Measurements from ENCODE around the gene PRDX5. TPM values are rescaled to one million over a fixed set of nuclear protein-coding genes. Genes with fewer than 3 reads are reported as not detected.
A peak's percentile ranks its signal among the peaks of the same experiment; 100 is the strongest.

The PRDX5 gene
- total and polyA plus RNA-seq, 2 donors, result 222 to 286 TPM

DNA sequence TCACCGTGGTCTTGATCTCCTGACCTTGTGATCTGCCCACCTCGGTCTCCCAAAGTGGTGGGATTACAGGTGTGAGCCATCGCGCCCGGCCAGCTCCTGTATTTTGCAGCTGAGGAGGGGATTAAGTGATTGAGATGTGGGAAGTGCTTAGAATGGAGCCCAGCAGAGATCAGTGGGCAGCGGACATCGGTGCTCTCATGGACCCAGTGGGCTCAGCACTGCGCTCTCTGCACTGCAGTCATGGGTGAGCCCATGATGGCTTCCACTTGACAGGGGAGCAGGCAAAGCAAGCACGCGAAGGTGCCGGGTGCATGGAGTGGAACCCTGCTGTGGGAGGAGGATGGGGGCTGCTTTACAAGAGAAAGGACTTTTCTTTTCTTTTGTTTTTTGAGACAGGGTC lies 13.0 kb downstream of the PRDX5 start:
- no peak for DNase-seq (ENCODE audit: low read depth in 6 of 9, low spot score in 9 of 9)
- Histone ChIP-seq H3K27ac (ENCODE audit: low read depth in 1 of 2, low read length in 1 of 2) (no peak overlapping the region), H3K36me3 (ENCODE audit: control insufficient read depth in 2 of 2, insufficient read depth in 2 of 2, low read length in 1 of 2) (peaks cover 0 to 4% of the 10 kb centered on the region in 2 donors), H3K4me3 (ENCODE audit: low read length in 2 of 2) (no peak overlapping the region), H3K27me3 (ENCODE audit: control insufficient read depth in 2 of 2, insufficient read depth in 1 of 2, low read length in 1 of 2) (no peaks in the 10 kb centered on the region), H3K9me3 (ENCODE audit: control insufficient read depth in 2 of 2, insufficient read depth in 1 of 2, low read length in 1 of 2) (no peaks in the 10 kb centered on the region), H3K4me1 (ENCODE audit: control insufficient read depth in 2 of 2, insufficient read depth in 2 of 2, low read length in 2 of 2) (peaks cover 0 to 28% of the 10 kb centered on the region in 2 donors)
- WGBS, result 93% methylated on average over 11 of the region's 11 CpGs

- DNase-seq (ENCODE audit: low read depth in 6 of 9, low spot score in 9 of 9), result peak in 4 of 9 donors; percentile 50 to 80 (median 67)
- Histone ChIP-seq H3K4me1 (ENCODE audit: control insufficient read depth in 2 of 2, insufficient read depth in 2 of 2, low read length in 2 of 2) (peaks cover 0 to 28% of the 10 kb centered on the region in 2 donors), H3K4me3 (ENCODE audit: low read length in 2 of 2) (no peak overlapping the region), H3K9me3 (ENCODE audit: control insufficient read depth in 2 of 2, insufficient read depth in 1 of 2, low read length in 1 of 2) (no peaks in the 10 kb centered on the region), H3K36me3 (ENCODE audit: control insufficient read depth in 2 of 2, insufficient read depth in 2 of 2, low read length in 1 of 2) (peaks cover 0 to 4% of the 10 kb centered on the region in 2 donors), H3K27me3 (ENCODE audit: control insufficient read depth in 2 of 2, insufficient read depth in 1 of 2, low read length in 1 of 2) (no peaks in the 10 kb centered on the region), H3K27ac (ENCODE audit: low read depth in 1 of 2, low read length in 1 of 2) (no peak overlapping the region)
- WGBS, result 36% methylated on average over 20 of the region's 20 CpGs
These were observed 13.8 kb downstream of the PRDX5 start for GRCh38 chr11:64331569-64332371.

GRCh38 chr11:64333556-64333955 lies 15.6 kb downstream of the PRDX5 start:
- 96% methylated on average over 8 of the region's 8 CpGs for WGBS

GRCh38 chr11:64334764-64335735 lies 17.1 kb downstream of the PRDX5 start:
- no peak for DNase-seq (ENCODE audit: low read depth in 6 of 9, low spot score in 9 of 9)
- Histone ChIP-seq H3K27me3 (ENCODE audit: control insufficient read depth in 2 of 2, insufficient read depth in 1 of 2, low read length in 1 of 2) (no peaks in the 10 kb centered on the region), H3K36me3 (ENCODE audit: control insufficient read depth in 2 of 2, insufficient read depth in 2 of 2, low read length in 1 of 2) (peaks cover 0 to 11% of the 10 kb centered on the region in 2 donors), H3K4me3 (ENCODE audit: low read length in 2 of 2) (no peak overlapping the region), H3K4me1 (ENCODE audit: control insufficient read depth in 2 of 2, insufficient read depth in 2 of 2, low read length in 2 of 2) (peaks cover 7 to 39% of the 10 kb centered on the region in 2 donors), H3K9me3 (ENCODE audit: control insufficient read depth in 2 of 2, insufficient read depth in 1 of 2, low read length in 1 of 2) (peaks cover 0 to 4% of the 10 kb centered on the region in 2 donors), H3K27ac (ENCODE audit: low read depth in 1 of 2, low read length in 1 of 2) (no peak overlapping the region)
- WGBS, result 89% methylated on average over 13 of the region's 13 CpGs

More at GRCh38 chr11:64333556-64333955, 15.6 kb downstream of the PRDX5 start:
- Histone ChIP-seq H3K36me3 (ENCODE audit: control insufficient read depth in 2 of 2, insufficient read depth in 2 of 2, low read length in 1 of 2) (peaks cover 0 to 11% of the 10 kb centered on the region in 2 donors), H3K4me3 (ENCODE audit: low read length in 2 of 2) (no peak overlapping the region), H3K27ac (ENCODE audit: low read depth in 1 of 2, low read length in 1 of 2) (no peak overlapping the region), H3K4me1 (ENCODE audit: control insufficient read depth in 2 of 2, insufficient read depth in 2 of 2, low read length in 2 of 2) (peaks cover 0 to 30% of the 10 kb centered on the region in 2 donors), H3K27me3 (ENCODE audit: control insufficient read depth in 2 of 2, insufficient read depth in 1 of 2, low read length in 1 of 2) (no peaks in the 10 kb centered on the region), H3K9me3 (ENCODE audit: control insufficient read depth in 2 of 2, insufficient read depth in 1 of 2, low read length in 1 of 2) (peaks cover 0 to 4% of the 10 kb centered on the region in 2 donors)
- DNase-seq (ENCODE audit: low read depth in 6 of 9, low spot score in 9 of 9), result no peak

DNA sequence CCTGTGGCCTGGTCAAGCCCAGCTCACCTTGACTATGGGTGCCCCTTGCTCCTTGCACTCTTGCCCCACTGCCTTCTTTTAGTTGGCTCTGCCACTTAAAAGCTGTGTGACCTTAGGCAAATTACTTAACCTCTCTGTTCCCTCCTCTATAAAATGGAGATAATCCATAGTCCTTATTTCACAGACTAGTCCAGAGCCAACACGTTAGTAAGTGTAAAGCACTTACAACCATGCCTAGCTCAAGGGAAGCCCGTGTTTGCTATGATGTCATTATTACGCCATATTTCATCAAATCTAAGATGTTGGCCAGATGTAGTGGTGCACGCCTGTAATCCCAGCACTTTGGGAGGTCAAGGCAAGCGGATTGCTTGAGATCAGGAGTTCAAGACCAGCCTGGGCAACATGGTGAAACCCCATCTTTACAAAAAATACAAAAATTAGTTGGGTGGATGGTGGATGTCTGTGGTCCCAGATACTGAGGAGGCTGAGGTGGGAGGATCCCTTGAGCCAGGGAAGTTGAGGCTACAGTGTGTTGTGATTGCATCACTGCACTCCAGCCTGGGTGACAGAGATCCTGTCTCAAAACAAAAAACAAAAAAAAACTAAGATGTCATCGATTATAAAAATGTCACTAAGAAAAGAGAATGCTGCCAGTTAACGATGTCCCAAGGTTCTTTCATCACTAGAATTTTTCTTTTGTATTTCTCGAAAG lies 19.8 kb downstream of the PRDX5 start:
- Histone ChIP-seq H3K27ac (ENCODE audit: low read depth in 1 of 2, low read length in 1 of 2) (no peak overlapping the region), H3K27me3 (ENCODE audit: control insufficient read depth in 2 of 2, insufficient read depth in 1 of 2, low read length in 1 of 2) (no peaks in the 10 kb centered on the region), H3K4me1 (ENCODE audit: control insufficient read depth in 2 of 2, insufficient read depth in 2 of 2, low read length in 2 of 2) (peaks cover 19 to 47% of the 10 kb centered on the region in 2 donors), H3K36me3 (ENCODE audit: control insufficient read depth in 2 of 2, insufficient read depth in 2 of 2, low read length in 1 of 2) (peaks cover 0 to 14% of the 10 kb centered on the region in 2 donors), H3K4me3 (ENCODE audit: low read length in 2 of 2) (no peak overlapping the region), H3K9me3 (ENCODE audit: control insufficient read depth in 2 of 2, insufficient read depth in 1 of 2, low read length in 1 of 2) (peaks cover 0 to 7% of the 10 kb centered on the region in 2 donors)
- DNase-seq (ENCODE audit: low read depth in 6 of 9, low spot score in 9 of 9), result no peak
- WGBS, result 96% methylated on average over 8 of the region's 8 CpGs

GRCh38 chr11:64338716-64339115 lies 20.8 kb downstream of the PRDX5 start:
- WGBS, result 96% methylated on average over 8 of the region's 8 CpGs

DNA sequence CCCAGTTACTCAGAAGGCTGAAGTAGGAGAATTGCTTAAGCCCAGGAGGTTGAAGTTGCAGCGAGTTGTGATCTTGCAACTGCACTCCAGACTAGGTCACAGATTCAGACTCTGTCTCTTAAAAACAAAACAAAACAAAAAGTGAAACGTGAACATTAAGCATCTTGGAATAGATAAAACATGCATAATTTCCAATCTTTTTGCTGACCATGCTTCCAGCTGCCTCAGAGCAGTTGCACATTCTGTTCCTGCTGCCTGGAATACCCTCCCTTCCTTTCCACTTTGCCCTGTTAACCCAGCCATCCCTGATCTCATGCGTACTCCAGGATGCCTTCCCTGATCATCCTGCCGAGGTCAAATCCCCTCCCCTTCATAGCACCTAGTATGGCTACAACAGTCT lies 21.4 kb downstream of the PRDX5 start:
- H3K4me1 ChIP-seq (ENCODE audit: control insufficient read depth in 2 of 2, insufficient read depth in 2 of 2, low read length in 2 of 2), result peaks cover 24 to 54% of the 10 kb centered on the region in 2 donors
- DNase-seq (ENCODE audit: low read depth in 6 of 9, low spot score in 9 of 9), result peak in 1 of 9 donors; percentile 31
- H3K4me3 ChIP-seq (ENCODE audit: low read length in 2 of 2), result peak overlapping the region; percentile 61 to 64
- H3K9me3 ChIP-seq (ENCODE audit: control insufficient read depth in 2 of 2, insufficient read depth in 1 of 2, low read length in 1 of 2), result peaks cover 0 to 7% of the 10 kb centered on the region in 2 donors
- WGBS, result 87% methylated on average over 4 of the region's 4 CpGs
- peaks cover 13 to 23% of the 10 kb centered on the region in 2 donors for H3K36me3 ChIP-seq (ENCODE audit: control insufficient read depth in 2 of 2, insufficient read depth in 2 of 2, low read length in 1 of 2)
- H3K27ac ChIP-seq (ENCODE audit: low read depth in 1 of 2, low read length in 1 of 2), result peak overlapping the region; percentile 86 to 92
- no peaks in the 10 kb centered on the region for H3K27me3 ChIP-seq (ENCODE audit: control insufficient read depth in 2 of 2, insufficient read depth in 1 of 2, low read length in 1 of 2)

More at GRCh38 chr11:64338716-64339115, 20.8 kb downstream of the PRDX5 start:
- Histone ChIP-seq H3K9me3 (ENCODE audit: control insufficient read depth in 2 of 2, insufficient read depth in 1 of 2, low read length in 1 of 2) (peaks cover 0 to 7% of the 10 kb centered on the region in 2 donors), H3K4me3 (ENCODE audit: low read length in 2 of 2) (no peak overlapping the region), H3K27ac (ENCODE audit: low read depth in 1 of 2, low read length in 1 of 2) (peak overlapping the region in 1 of 2 donors; percentile 92), H3K27me3 (ENCODE audit: control insufficient read depth in 2 of 2, insufficient read depth in 1 of 2, low read length in 1 of 2) (no peaks in the 10 kb centered on the region), H3K4me1 (ENCODE audit: control insufficient read depth in 2 of 2, insufficient read depth in 2 of 2, low read length in 2 of 2) (peaks cover 24 to 54% of the 10 kb centered on the region in 2 donors), H3K36me3 (ENCODE audit: control insufficient read depth in 2 of 2, insufficient read depth in 2 of 2, low read length in 1 of 2) (peaks cover 7 to 20% of the 10 kb centered on the region in 2 donors)
- no peak for DNase-seq (ENCODE audit: low read depth in 6 of 9, low spot score in 9 of 9)

GRCh38 chr11:64339754-64340408 lies 22.0 kb downstream of the PRDX5 start, which contains the start of gene CCDC88B:
Gene CCDC88B, plus strand, starts transcription at chr11:64340204. Its CDS starts 63 bp downstream, at chr11:64340267.
- Histone ChIP-seq H3K4me3 (ENCODE audit: low read length in 2 of 2) (peak within 1 kb of the TSS; percentile 61 to 64), H3K27me3 (ENCODE audit: control insufficient read depth in 2 of 2, insufficient read depth in 1 of 2, low read length in 1 of 2) (no peaks in the 10 kb centered on the region), H3K4me1 (ENCODE audit: control insufficient read depth in 2 of 2, insufficient read depth in 2 of 2, low read length in 2 of 2) (peaks cover 24 to 53% of the 10 kb centered on the region in 2 donors), H3K9me3 (ENCODE audit: control insufficient read depth in 2 of 2, insufficient read depth in 1 of 2, low read length in 1 of 2) (peaks cover 0 to 7% of the 10 kb centered on the region in 2 donors), H3K36me3 (ENCODE audit: control insufficient read depth in 2 of 2, insufficient read depth in 2 of 2, low read length in 1 of 2) (peaks cover 18 to 29% of the 10 kb centered on the region in 2 donors), H3K27ac (ENCODE audit: low read depth in 1 of 2, low read length in 1 of 2) (peak within 1 kb of the TSS; percentile 86 to 92)
- 15% methylated on average over 16 of the region's 16 CpGs for WGBS
- peak in 5 of 9 donors; percentile 68 to 93 (median 84) for DNase-seq (ENCODE audit: low read depth in 6 of 9, low spot score in 9 of 9)

Data from thymus (tissue), 11 donors.